Upper lobe of left lung (tissue), 6 donors: ENCODE data around the gene KLHL11. TPM values are rescaled to one million over a fixed set of nuclear protein-coding genes. Genes with fewer than 3 reads are reported as not detected.
"Not testable (repeated sequence)": the region's sequence is repeated elsewhere in the genome, so short reads cannot be mapped to it uniquely, and the experiment has no call there.

ENCODE experiments used
- ATAC-seq, 2 donors: fragments of 200-7000 bp; cut with Tn5 transposase; one replicate each; pipeline ENCODE4 v1.9.1; 2022; ENCODE audit warnings: mild to moderate bottlenecking in 2 of 2, moderate library complexity in 2 of 2; ENCODE audit not compliant: low FRiP score in 2 of 2
- DNase-seq, 2 donors: peaks; one replicate each; pipeline ENCODE4 v3.0.0-alpha.2; 2019 to 2020
- H3K27ac ChIP-seq, 4 donors: fragments of 200-600 bp; sonication (generic); one replicate each; pipeline ENCODE4 v1.5.1; 2016 to 2019
- H3K27me3 ChIP-seq, 4 donors: fragments of 200-600 bp; sonication (generic); one replicate each; pipeline ENCODE4 v1.5.1; 2017 to 2019
- H3K36me3 ChIP-seq, 4 donors: fragments of 200-600 bp; sonication (generic); one replicate each; pipeline ENCODE4 v1.5.1; 2016 to 2019
- H3K4me1 ChIP-seq, 4 donors: fragments of 200-600 bp; sonication (generic); one replicate each; pipeline ENCODE4 v1.5.1; 2018 to 2019
- H3K4me3 ChIP-seq, 4 donors: fragments of 200-600 bp; sonication (generic); one replicate each; pipeline ENCODE4 v1.5.1; 2017 to 2019; ENCODE audit warnings: mild to moderate bottlenecking in 2 of 4, moderate library complexity in 1 of 4
- H3K9me3 ChIP-seq, 4 donors: fragments of 200-600 bp; sonication (generic); one replicate each; pipeline ENCODE4 v1.5.1; 2018 to 2019
- CTCF ChIP-seq, 6 experiments: fragments of 450-650 bp in 4 of 6; fragments of 200-600 bp in 2 of 6; sonication (generic) in 2 of 6; IDR thresholded peaks; one replicate each; pipeline ENCODE4 v1.5.1; 2016 to 2019; ENCODE audit warnings: antibody characterized with exemption in 6 of 6
- EP300 ChIP-seq, 4 donors: sonication (generic); formaldehyde crosslinking; IDR thresholded peaks; one replicate each; pipeline ENCODE4 v1.5.1; 2017; ENCODE audit warnings: antibody characterized with exemption in 4 of 4, control low read depth in 2 of 4
- POLR2A ChIP-seq, 4 donors: fragments of 450-650 bp; IDR thresholded peaks; one replicate each; pipeline ENCODE4 v1.5.1; 2016 to 2017; ENCODE audit warnings: antibody characterized with exemption in 4 of 4, mild to moderate bottlenecking in 2 of 4
- POLR2AphosphoS5 ChIP-seq, 2 donors: sonication (generic); formaldehyde crosslinking; IDR thresholded peaks; one replicate each; pipeline ENCODE4 v1.5.1; 2017; ENCODE audit warnings: antibody characterized with exemption in 2 of 2
- WGBS, 2 donors: methylation state at CpG; one replicate each; pipeline ENCODE4 v1.1.5; 2017 to 2018; 5-methylcytosine and 5-hydroxymethylcytosine counted together
- total RNA-seq, 6 donors: library from RNA; depleted of rRNA in 4 of 6; stranded (reverse); fragments of >200 nt in 4 of 6; gene quantifications; one replicate each; pipeline versions ENCODE4 v1.1.0 to v1.2.1, GENCODE V29; 2016 to 2021
- donor health status: DM: no; HTN: no; CAD: no; lungs with moderate emphysema.
- donor health status: DM: no; HTN: yes; CAD: no; lungs with severe emphysema.

KLHL11 gene
- total RNA-seq, 6 donors from 2014 or later, result 13.3 to 25.2 (median 15.5) TPM

GRCh38 chr17:41880130-41880529, 14.9 kb upstream of the KLHL11 start:
- DNase-seq (no peak), ATAC-seq (no peak)
- H3K4me1 ChIP-seq, result no peaks in the 10 kb centered on the region
- no peak overlapping the region for H3K4me3 ChIP-seq
- WGBS, 2 donors, result 91 to 92% methylated on average over 4 of the region's 4 CpGs
- no peaks in the 10 kb centered on the region for H3K27me3 ChIP-seq
- H3K27ac ChIP-seq, result no peak overlapping the region
- peaks cover 35 to 83% (median 68%) of the 10 kb centered on the region in 4 donors for H3K36me3 ChIP-seq
- no peaks in the 10 kb centered on the region for H3K9me3 ChIP-seq
- TF ChIP-seq EP300 (IDR thresholded peaks at IDR 0.05) (no peak), POLR2AphosphoS5 (IDR thresholded peaks at IDR 0.05) (no peak), POLR2A (IDR thresholded peaks at IDR 0.05) (no peak), CTCF (IDR thresholded peaks at IDR 0.05) (no peak)

- DNase-seq, H3K4me3 ChIP-seq, H3K27me3 ChIP-seq, H3K9me3 ChIP-seq, H3K27ac ChIP-seq, H3K4me1 ChIP-seq: not testable (repeated sequence)
- H3K36me3 ChIP-seq, result peaks cover 23 to 88% (median 71%) of the 10 kb centered on the region in 4 donors
- 96% methylated on average over 9 of the region's 9 CpGs for WGBS, 2 donors
- peak in 1 of 2 donors; percentile 13 for ATAC-seq
Measured at GRCh38 chr17:41874293-41874670, 9.1 kb upstream of the KLHL11 start.

- TF ChIP-seq POLR2A (IDR thresholded peaks at IDR 0.05) (no peak), EP300 (IDR thresholded peaks at IDR 0.05) (no peak)
- Histone ChIP-seq H3K4me1 (peaks cover 0 to 3% (median 0%) of the 10 kb centered on the region in 4 donors), H3K27me3 (no peaks in the 10 kb centered on the region), H3K4me3 (no peak overlapping the region), H3K27ac (no peak overlapping the region), H3K36me3 (peaks cover 19 to 88% (median 69%) of the 10 kb centered on the region in 4 donors), H3K9me3 (no peaks in the 10 kb centered on the region)
- 94 to 98% methylated on average over 10 of the region's 10 CpGs for WGBS, 2 donors
- ATAC-seq (no peak), DNase-seq (no peak)
Measured at GRCh38 chr17:41873559-41874292, 8.5 kb upstream of the KLHL11 start.

- Histone ChIP-seq H3K4me1 (peaks cover 0 to 3% (median 0%) of the 10 kb centered on the region in 4 donors), H3K27ac (no peak overlapping the region), H3K4me3 (no peak overlapping the region), H3K9me3 (no peaks in the 10 kb centered on the region), H3K27me3 (no peaks in the 10 kb centered on the region), H3K36me3 (peaks cover 6 to 88% (median 60%) of the 10 kb centered on the region in 4 donors)
- ATAC-seq (no peak), DNase-seq (no peak)
- 95 to 96% methylated on average over 10 of the region's 10 CpGs for WGBS, 2 donors
- TF ChIP-seq EP300 (IDR thresholded peaks at IDR 0.05), result no peak
- TF ChIP-seq CTCF (IDR thresholded peaks at IDR 0.05), result no peak
- no peak for TF ChIP-seq POLR2A (IDR thresholded peaks at IDR 0.05)
- TF ChIP-seq POLR2AphosphoS5 (IDR thresholded peaks at IDR 0.05), result no peak
Measured at GRCh38 chr17:41871789-41872188, 6.6 kb upstream of the KLHL11 start.

- peaks cover 6 to 89% (median 58%) of the 10 kb centered on the region in 4 donors for H3K36me3 ChIP-seq
Measured at GRCh38 chr17:41870627-41871026, 5.4 kb upstream of the KLHL11 start.

More at GRCh38 chr17:41870627-41871026, 5.4 kb upstream of the KLHL11 start:
- DNase-seq (no peak), ATAC-seq (no peak)
- TF ChIP-seq CTCF (IDR thresholded peaks at IDR 0.05), result no peak
- no peak for TF ChIP-seq EP300 (IDR thresholded peaks at IDR 0.05)
- no peak for TF ChIP-seq POLR2A (IDR thresholded peaks at IDR 0.05)
- no peak for TF ChIP-seq POLR2AphosphoS5 (IDR thresholded peaks at IDR 0.05)
- Histone ChIP-seq H3K27me3 (no peaks in the 10 kb centered on the region), H3K4me3 (no peak overlapping the region), H3K27ac (no peak overlapping the region), H3K4me1 (peaks cover 0 to 3% (median 0%) of the 10 kb centered on the region in 4 donors), H3K9me3 (no peaks in the 10 kb centered on the region)
- WGBS, 2 donors, result 89% methylated on average over 7 of the region's 7 CpGs
